IMR-90 (cell line): ENCODE results near the gene CCDC88C. TPM values are rescaled to one million over a fixed set of nuclear protein-coding genes. Genes with fewer than 3 reads are reported as not detected.

Source experiments
- ATAC-seq: fragments of 200-7000 bp; cut with Tn5 transposase; 2 replicates; pipeline ENCODE4 v1.9.1; 2020; ENCODE audit warnings: low read depth, mild to moderate bottlenecking, moderate library complexity
- BruUV-seq: library from RNA; stranded (reverse); fragments of 400-500 nt; replicated peaks from 2 replicates; lab custom pipeline; 2021; lab: Mats Ljungman, UMichigan
- CTCF ChIA-PET: fragments of 300-600 bp; formaldehyde crosslinking; extraction: SDS; loops from one replicate; lab custom pipeline; 2021; ENCODE audit warnings: antibody characterized with exemption; lab: Yijun Ruan, JAX
- POLR2A ChIA-PET: fragments of 300-600 bp; sonication (Branson Sonifier 250); formaldehyde crosslinking; loops from one replicate; lab custom pipeline; 2022; ENCODE audit warnings: antibody characterized with exemption; ENCODE audit not compliant: unreplicated experiment; lab: Charles Lee
- DNase-seq: peaks from one replicate; pipeline ENCODE4 v3.0.0; 2013
- H2AFZ ChIP-seq: replicated peaks from 2 replicates; pipeline ENCODE3; 2013; ENCODE audit warnings: low read length, mild to moderate bottlenecking; ENCODE audit not compliant: poor library complexity
- H2AK5ac ChIP-seq: 2 replicates; pipeline ENCODE4 v1.6.1; 2013; ENCODE audit warnings: low read depth, low read length, inconsistent platforms
- H2AK9ac ChIP-seq: replicated peaks from 2 replicates; pipeline ENCODE3; 2013; ENCODE audit warnings: mild to moderate bottlenecking, low read depth, low read length, moderate library complexity; ENCODE audit not compliant: poor library complexity
- H2BK120ac ChIP-seq: 2 replicates; pipeline ENCODE4 v1.6.1; 2013; ENCODE audit warnings: low read depth, low read length, inconsistent platforms
- H2BK15ac ChIP-seq: 3 replicates; pipeline ENCODE4 v1.6.1; 2013; ENCODE audit warnings: low read depth, low read length, inconsistent platforms
- H2BK20ac ChIP-seq: 2 replicates; pipeline ENCODE4 v1.6.1; 2013; ENCODE audit warnings: low read depth, mild to moderate bottlenecking, inconsistent platforms, low read length, moderate library complexity
- H2BK5ac ChIP-seq: 2 replicates; pipeline ENCODE4 v1.6.1; 2013; ENCODE audit warnings: mild to moderate bottlenecking, low read depth, low read length, inconsistent platforms; ENCODE audit not compliant: poor library complexity, severe bottlenecking
- H3K14ac ChIP-seq: replicated peaks from 2 replicates; pipeline ENCODE4 v1.6.1; 2013; ENCODE audit warnings: low read depth, low read length, inconsistent platforms
- H3K18ac ChIP-seq: 2 replicates; pipeline ENCODE4 v1.6.1; 2013; ENCODE audit warnings: low read depth, low read length, control low read depth
- H3K23ac ChIP-seq: 2 replicates; pipeline ENCODE4 v1.6.1; 2013; ENCODE audit warnings: low read depth, low read length, inconsistent platforms
- H3K27ac ChIP-seq: 2 replicates; pipeline ENCODE4 v1.5.1; 2013; ENCODE audit warnings: mild to moderate bottlenecking, control low read depth, low read length; ENCODE audit not compliant: insufficient read depth
- H3K27me3 ChIP-seq: 2 replicates; pipeline ENCODE4 v1.6.1; 2013; ENCODE audit warnings: low read length; ENCODE audit not compliant: control insufficient read depth, insufficient read depth
- H3K36me3 ChIP-seq: 2 replicates; pipeline ENCODE4 v1.6.1; 2013; ENCODE audit warnings: low read length, mixed read lengths; ENCODE audit not compliant: control insufficient read depth, insufficient read depth
- H3K4ac ChIP-seq: 2 replicates; pipeline ENCODE4 v1.6.1; 2013; ENCODE audit warnings: low read depth, low read length, inconsistent platforms
- H3K4me1 ChIP-seq: 2 replicates; pipeline ENCODE4 v1.6.1; 2013; ENCODE audit warnings: low read length, mixed read lengths; ENCODE audit not compliant: control insufficient read depth, insufficient read depth
- H3K4me2 ChIP-seq: 2 replicates; pipeline ENCODE4 v1.6.1; 2013; ENCODE audit warnings: low read depth, mild to moderate bottlenecking, control low read depth, low read length, moderate library complexity
- H3K4me3 ChIP-seq: 2 replicates; pipeline ENCODE4 v1.5.1; 2013; ENCODE audit warnings: low read depth, mild to moderate bottlenecking, control low read depth, low read length, moderate library complexity; ENCODE audit not compliant: insufficient read depth
- H3K56ac ChIP-seq: 2 replicates; pipeline ENCODE4 v1.6.1; 2013; ENCODE audit warnings: low read length, inconsistent platforms; ENCODE audit not compliant: insufficient read depth; ENCODE audit errors: extremely low read depth
- H3K79me1 ChIP-seq, 2 experiments: 2 replicates each; pipeline ENCODE4 v1.6.1; 2013; ENCODE audit warnings: low read length in 2 of 2, inconsistent platforms in 1 of 2, low read depth in 1 of 2
- H3K9ac ChIP-seq: 2 replicates; pipeline ENCODE4 v1.6.1; 2013; ENCODE audit warnings: low read depth, low read length, control low read depth
- H3K9me1 ChIP-seq: 2 replicates; pipeline ENCODE4 v1.6.1; 2013; ENCODE audit warnings: low read length, inconsistent platforms; ENCODE audit not compliant: insufficient read depth
- H3K9me3 ChIP-seq: 2 replicates; pipeline ENCODE4 v1.6.1; 2013; ENCODE audit warnings: low read length; ENCODE audit not compliant: control insufficient read depth, insufficient read depth
- H4K20me1 ChIP-seq: 2 replicates; pipeline ENCODE4 v1.6.1; 2013; ENCODE audit warnings: low read length, inconsistent platforms; ENCODE audit not compliant: insufficient read depth
- H4K5ac ChIP-seq: 2 replicates; pipeline ENCODE4 v1.6.1; 2013; ENCODE audit warnings: mild to moderate bottlenecking, low read depth, low read length, control low read depth
- H4K8ac ChIP-seq, 2 experiments: 2 replicates each; pipeline ENCODE4 v1.6.1; 2013; ENCODE audit warnings: low read depth in 2 of 2, low read length in 2 of 2, control low read depth in 1 of 2, inconsistent platforms in 1 of 2
- H4K91ac ChIP-seq: 2 replicates; pipeline ENCODE4 v1.6.1; 2013; ENCODE audit warnings: low read depth, low read length, inconsistent platforms; ENCODE audit not compliant: insufficient read depth
- BHLHE40 ChIP-seq: fragments of 150-350 bp; IDR thresholded peaks from 2 replicates; pipeline ENCODE4 v1.6.1; 2016; ENCODE audit warnings: mild to moderate bottlenecking, low read depth, low read length
- CEBPB ChIP-seq: IDR thresholded peaks from 2 replicates; pipeline ENCODE4 v1.6.1; 2012; ENCODE audit warnings: low read depth, low read length, improper control_type of control experiment
- CHD1 ChIP-seq: IDR thresholded peaks from 2 replicates; pipeline ENCODE4 v1.6.1; 2012; ENCODE audit warnings: low read depth, low read length, improper control_type of control experiment
- CTCF ChIP-seq: conservative IDR thresholded peaks from 2 replicates; pipeline ENCODE4 v1.5.1; 2012; ENCODE audit warnings: mild to moderate bottlenecking, low read depth, low read length, improper control_type of control experiment
- FOS ChIP-seq: fragments of 150-350 bp; IDR thresholded peaks from 2 replicates; pipeline ENCODE4 v1.6.1; 2016; ENCODE audit warnings: low read depth, low read length
- MAFK ChIP-seq: IDR thresholded peaks from 2 replicates; pipeline ENCODE4 v1.6.1; 2012; ENCODE audit warnings: low read depth, low read length, improper control_type of control experiment
- MAZ ChIP-seq: IDR thresholded peaks from 2 replicates; pipeline ENCODE4 v1.6.1; 2012; ENCODE audit warnings: low read depth, mild to moderate bottlenecking, low read length, improper control_type of control experiment, moderate library complexity, borderline replicate concordance
- MXI1 ChIP-seq: IDR thresholded peaks from 2 replicates; pipeline ENCODE4 v1.6.1; 2012; ENCODE audit warnings: low read depth, mild to moderate bottlenecking, low read length, moderate library complexity, borderline replicate concordance
- POLR2A ChIP-seq: IDR thresholded peaks from 2 replicates; pipeline ENCODE4 v1.6.1; 2012; ENCODE audit warnings: mild to moderate bottlenecking, low read depth, low read length
- RAD21 ChIP-seq: IDR thresholded peaks from 2 replicates; pipeline ENCODE4 v1.6.1; 2012; ENCODE audit warnings: low read length, improper control_type of control experiment
- RCOR1 ChIP-seq: IDR thresholded peaks from 2 replicates; pipeline ENCODE4 v1.6.1; 2012; ENCODE audit warnings: mild to moderate bottlenecking, low read length, improper control_type of control experiment; ENCODE audit not compliant: insufficient replicate concordance
- RFX5 ChIP-seq: IDR thresholded peaks from 2 replicates; pipeline ENCODE4 v1.8.0; 2012; ENCODE audit warnings: low read depth, mild to moderate bottlenecking, low read length, moderate library complexity
- SMC3 ChIP-seq: fragments of 150-350 bp; IDR thresholded peaks from 2 replicates; pipeline ENCODE4 v1.6.1; 2016; ENCODE audit warnings: low read depth, mild to moderate bottlenecking, antibody characterized with exemption, low read length, moderate library complexity
- USF2 ChIP-seq: fragments of 150-350 bp; IDR thresholded peaks from 2 replicates; pipeline ENCODE4 v1.6.1; 2017; ENCODE audit warnings: mild to moderate bottlenecking, antibody characterized with exemption, low read length, low read depth
- WGBS, 2 experiments: methylation state at CpG; one replicate each; pipeline versions ENCODE4 v1.1.5 to v1.1.7; 2013; ENCODE audit warnings: missing lambda C conversion rate in 2 of 2; ENCODE audit not compliant: insufficient read length in 1 of 2; ENCODE audit errors: extremely low coverage in 2 of 2; 5-methylcytosine and 5-hydroxymethylcytosine counted together
- dilution Hi-C: fragments of 300-500 bp; cut with HindIII; formaldehyde crosslinking; loops from one replicate; pipeline ENCODE4 v1.14.3; 2018; ENCODE audit warnings: low sequenced_read_pairs; ENCODE audit not compliant: unreplicated experiment
- in situ Hi-C: fragments of 300-500 bp; cut with MboI; formaldehyde crosslinking; loops from 3 replicates; pipeline ENCODE4 v1.14.3; 2019; ENCODE audit warnings: low sequenced_read_pairs, inconsistent platforms, mixed read lengths
- intact Hi-C: fragments of 100-400 bp; cut with micrococcal nuclease; formaldehyde crosslinking; loops from 2 replicates; pipeline ENCODE4 v1.10.0; 2022
- polyA plus RNA-seq, 3 experiments: library from polyadenylated mRNA; depleted of rRNA; stranded (reverse); fragments of >200 nt; gene quantifications; 2 replicates each; pipeline ENCODE4 v1.2.3, GENCODE V29; 2012; ENCODE audit warnings: low replicate concordance in 1 of 3
- total RNA-seq: library from RNA; depleted of rRNA; stranded (reverse); fragments of >200 nt; gene quantifications from 2 replicates; pipeline ENCODE4 v1.2.3, GENCODE V29; 2012
- TF ChIP-seq, protein P1 (sequence below): fragments of 150-350 bp; IDR thresholded peaks from 2 replicates; pipeline ENCODE4 v1.6.1; 2016; ENCODE audit warnings: low read depth, mild to moderate bottlenecking, low read length, moderate library complexity, borderline replicate concordance

The CCDC88C gene
- total and polyA plus RNA-seq, 2 of the 4 experiments (the other 2 are of a cell fraction): 0.17 to 0.18 TPM

- dilution Hi-C loops: no loop called here
- intact Hi-C loops: no loop called here
- no peak overlapping the region for H4K91ac ChIP-seq
- no peak for TF ChIP-seq POLR2A
- no peak for TF ChIP-seq RAD21
- TF ChIP-seq FOS: no peak
- no peak for TF ChIP-seq USF2
- no peak for TF ChIP-seq MAFK
- TF ChIP-seq, protein P1, sequence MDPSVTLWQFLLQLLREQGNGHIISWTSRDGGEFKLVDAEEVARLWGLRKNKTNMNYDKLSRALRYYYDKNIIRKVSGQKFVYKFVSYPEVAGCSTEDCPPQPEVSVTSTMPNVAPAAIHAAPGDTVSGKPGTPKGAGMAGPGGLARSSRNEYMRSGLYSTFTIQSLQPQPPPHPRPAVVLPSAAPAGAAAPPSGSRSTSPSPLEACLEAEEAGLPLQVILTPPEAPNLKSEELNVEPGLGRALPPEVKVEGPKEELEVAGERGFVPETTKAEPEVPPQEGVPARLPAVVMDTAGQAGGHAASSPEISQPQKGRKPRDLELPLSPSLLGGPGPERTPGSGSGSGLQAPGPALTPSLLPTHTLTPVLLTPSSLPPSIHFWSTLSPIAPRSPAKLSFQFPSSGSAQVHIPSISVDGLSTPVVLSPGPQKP: no peak
- no peak for TF ChIP-seq CEBPB
- no peak for TF ChIP-seq CHD1
- TF ChIP-seq SMC3: no peak
- TF ChIP-seq RCOR1: no peak
- TF ChIP-seq BHLHE40: no peak
- TF ChIP-seq RFX5: no peak
- TF ChIP-seq MXI1: no peak
- TF ChIP-seq MAZ: no peak
- no peak for TF ChIP-seq CTCF
- ATAC-seq: no peak
- no peak overlapping the region for H3K18ac ChIP-seq
- no peak overlapping the region for H3K4me3 ChIP-seq
- H3K56ac ChIP-seq: no peak overlapping the region
- no peak overlapping the region for H2BK20ac ChIP-seq
- CTCF ChIA-PET: no interaction called here
- no peaks in the 10 kb centered on the region for H3K4me1 ChIP-seq
- H3K9me3 ChIP-seq: no peaks in the 10 kb centered on the region
- no peak overlapping the region for H3K27ac ChIP-seq
- H3K36me3 ChIP-seq: no peaks in the 10 kb centered on the region
- H3K14ac ChIP-seq: no peak overlapping the region
- no TSS peak for BruUV-seq
- H3K23ac ChIP-seq: no peak overlapping the region
- H3K9me1 ChIP-seq: no peaks in the 10 kb centered on the region
- no peak overlapping the region for H4K5ac ChIP-seq
- no peak overlapping the region for H2BK120ac ChIP-seq
- H4K20me1 ChIP-seq: no peaks in the 10 kb centered on the region
- H3K79me1 ChIP-seq: no peaks in the 10 kb centered on the region
- H3K4me2 ChIP-seq: no peak overlapping the region
- H3K4ac ChIP-seq: no peak overlapping the region
- H2BK15ac ChIP-seq: no peak overlapping the region
- 78% methylated on average over 5 of the region's 9 CpGs; no CpG with 5 or more reads in 1 of the 2 experiments for WGBS, 2 experiments
- no peak overlapping the region for H2BK5ac ChIP-seq
- no peak overlapping the region for H2AK5ac ChIP-seq
- H3K27me3 ChIP-seq: peaks cover 2% of the 10 kb centered on the region
- in situ Hi-C loops: loop anchor here (10.0 kb wide), 1 partner anchor 100 kb away; no protein-coding TSS in a partner anchor
- POLR2A ChIA-PET: no interaction called here
- H2AK9ac ChIP-seq: no peak overlapping the region
- no peak overlapping the region for H4K8ac ChIP-seq
- no peak overlapping the region for H3K9ac ChIP-seq
- H2AFZ ChIP-seq: no peak overlapping the region
- DNase-seq: no peak
Observed at GRCh38 chr14:91424813-91425530, 7.4 kb upstream of the CCDC88C start.
